AML-193 (cell line): ENCODE data around the gene SRPK2.
A peak's percentile ranks its signal among the peaks of the same experiment; 100 is the strongest.
"Not testable (repeated sequence)": the region's sequence is repeated elsewhere in the genome, so short reads cannot be mapped to it uniquely, and the experiment has no call there.

Experiments
- DNase-seq, 2 experiments: peaks; one replicate each; lab custom pipeline; 2025; lab: John Stamatoyannopoulos, UW

Gene SRPK2

DNA sequence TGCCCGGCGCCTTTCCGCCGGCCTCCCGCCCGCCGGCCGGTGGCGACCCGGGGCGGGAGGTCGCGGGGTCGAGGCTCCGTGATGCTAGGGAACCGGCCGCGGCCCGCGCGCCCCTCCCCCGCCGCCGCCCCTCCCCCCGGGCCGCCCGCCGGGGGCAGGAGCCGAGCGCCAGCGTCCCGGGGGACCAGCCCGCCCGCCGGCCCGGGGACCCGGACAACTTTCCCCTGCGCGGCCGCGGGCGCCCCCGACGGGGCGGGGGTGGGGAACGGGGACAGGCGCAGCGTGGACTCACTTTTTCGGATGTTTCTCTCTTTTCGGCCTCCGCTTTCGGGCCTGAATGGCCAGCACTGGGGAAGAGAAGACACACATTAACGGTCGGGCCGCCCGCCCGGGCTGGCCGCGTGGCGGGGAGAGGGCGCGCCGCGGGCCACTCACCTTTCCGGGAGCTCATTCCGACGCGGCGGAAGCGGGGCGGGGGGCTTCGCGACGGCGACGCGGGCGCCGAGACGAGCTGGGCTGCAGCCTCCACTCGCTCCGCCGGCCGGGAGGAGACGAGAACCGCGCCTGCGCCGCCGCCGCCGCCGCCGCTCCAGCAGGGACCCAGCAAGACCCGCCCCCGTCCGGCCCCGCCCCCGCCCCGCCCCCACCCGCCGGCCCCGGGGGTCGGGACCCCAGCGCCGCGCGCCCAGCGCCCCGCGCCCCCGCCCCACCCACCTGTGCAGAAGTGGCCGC, at the start of gene SRPK2:
SRPK2 (minus strand) TSS at position 566 of the 732 bp plus-strand sequence.
- peak in 1 of 2 experiments; percentile 19 for DNase-seq

GRCh38 chr7:105438254-105438653, 49.5 kb upstream of the SRPK2 start:
- DNase-seq = no peak

DNA sequence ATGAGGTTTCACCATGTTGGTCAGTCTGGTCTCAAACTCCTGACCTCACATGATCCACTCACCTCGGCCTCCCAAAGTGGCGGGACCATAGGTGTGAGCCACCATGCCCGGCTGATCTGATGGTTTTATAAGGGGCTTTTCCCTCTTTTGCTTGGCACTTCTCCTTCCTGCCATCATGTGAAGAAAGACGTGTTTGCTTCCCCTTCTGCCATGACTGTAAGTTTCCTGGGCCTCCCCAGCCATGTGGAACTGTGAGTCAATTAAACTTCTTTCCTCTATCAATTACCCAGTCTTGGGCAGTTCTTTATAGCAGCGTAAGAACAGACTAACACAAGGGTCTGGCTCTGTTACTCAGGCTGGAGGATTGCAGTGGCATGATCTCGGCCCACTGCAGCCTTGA, 48.6 kb upstream of the SRPK2 start:
- not testable (repeated sequence) for DNase-seq

- peak; percentile 3 to 34 for DNase-seq
Measured at GRCh38 chr7:105429746-105430612, 41.3 kb upstream of the SRPK2 start.

DNA sequence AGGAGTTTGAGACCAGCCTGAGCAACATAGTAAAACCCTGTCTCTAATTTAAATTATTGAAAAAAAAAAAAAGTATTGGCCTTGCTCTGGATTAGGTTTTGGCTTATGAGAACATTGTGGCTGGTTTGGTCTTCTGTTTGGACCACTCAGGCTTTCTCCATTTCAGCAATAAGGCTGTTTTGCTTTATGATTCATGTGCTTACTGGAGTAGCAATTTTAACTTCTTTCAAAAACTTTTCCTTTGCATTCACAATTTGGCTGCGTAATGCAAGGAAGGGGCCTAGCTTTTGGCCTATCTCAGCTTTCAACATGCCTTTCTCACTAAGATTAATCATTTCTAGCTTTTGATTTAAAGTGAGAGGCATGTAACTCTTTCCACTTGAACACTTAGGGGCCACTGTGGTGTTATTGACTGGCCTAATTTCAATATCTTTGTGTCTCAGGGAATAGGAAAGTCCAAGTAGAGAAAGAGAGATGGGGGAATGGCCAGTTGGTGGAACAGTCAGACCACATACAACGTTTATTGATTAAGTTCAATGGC, 38.0 kb upstream of the SRPK2 start:
- no peak for DNase-seq

DNA sequence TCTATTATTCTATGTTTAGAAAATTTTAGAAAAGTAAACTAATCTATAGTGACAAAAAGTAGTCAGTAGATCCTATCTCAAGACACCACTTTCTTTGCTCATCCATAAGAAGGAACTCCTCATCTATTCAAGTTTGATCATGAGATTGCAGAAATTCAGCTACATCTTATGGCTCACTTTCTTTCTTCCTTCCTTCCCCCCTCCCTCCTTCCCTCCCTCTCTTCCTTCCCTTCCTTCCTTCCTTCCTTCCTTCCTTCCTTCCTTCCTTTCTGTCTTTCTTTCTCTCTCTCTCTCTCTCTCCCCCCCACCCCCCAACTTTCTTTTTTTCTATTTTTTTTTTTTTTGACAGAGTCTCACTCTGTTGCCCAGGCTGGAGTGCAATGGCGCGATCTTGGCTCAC, 35.3 kb upstream of the SRPK2 start:
- DNase-seq = no peak

GRCh38 chr7:105413887-105414437, 25.2 kb upstream of the SRPK2 start:
- no peak for DNase-seq

DNA sequence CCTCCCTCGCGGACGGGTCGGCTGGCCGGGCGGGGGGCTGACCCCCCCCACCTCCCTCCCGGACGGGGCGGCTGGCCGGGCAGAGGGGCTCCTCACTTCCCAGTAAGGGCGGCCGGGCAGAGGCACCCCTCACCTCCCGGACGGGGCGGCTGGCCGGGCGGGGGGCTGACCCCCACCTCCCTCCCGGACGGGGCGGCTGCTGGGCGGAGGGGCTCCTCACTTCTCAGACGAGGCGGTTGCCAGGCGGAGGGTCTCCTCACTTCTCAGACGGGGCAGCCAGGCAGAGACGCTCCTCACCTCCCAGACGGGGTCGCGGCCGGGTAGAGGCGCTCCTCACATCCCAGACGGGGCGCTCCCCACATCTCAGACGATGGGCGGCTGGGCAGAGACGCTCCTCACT, 22.1 kb upstream of the SRPK2 start:
- not testable (repeated sequence) for DNase-seq

DNA sequence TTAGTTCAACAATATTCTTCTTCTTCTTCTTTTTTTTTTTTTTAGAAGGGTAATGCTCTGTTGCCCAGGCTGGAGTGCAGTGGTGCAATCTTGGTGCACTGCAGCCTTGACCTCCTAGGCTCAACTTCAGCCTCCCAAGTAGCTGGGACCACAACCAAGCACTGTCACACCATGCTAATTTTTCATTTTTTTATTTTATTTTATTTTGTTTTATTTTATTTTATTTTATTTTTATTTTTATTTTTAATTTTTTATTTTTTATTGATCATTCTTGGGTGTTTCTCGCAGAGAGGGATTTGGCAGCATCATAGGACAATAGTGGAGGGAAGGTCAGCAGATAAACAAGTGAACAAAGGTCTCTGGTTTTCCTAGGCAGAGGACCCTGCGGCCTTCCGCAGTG, 21.1 kb upstream of the SRPK2 start:
- not testable (repeated sequence) for DNase-seq

- no peak for DNase-seq
Measured at GRCh38 chr7:105408791-105409410, 20.2 kb upstream of the SRPK2 start.

GRCh38 chr7:105403128-105403527, 14.4 kb upstream of the SRPK2 start:
- no peak for DNase-seq

DNA sequence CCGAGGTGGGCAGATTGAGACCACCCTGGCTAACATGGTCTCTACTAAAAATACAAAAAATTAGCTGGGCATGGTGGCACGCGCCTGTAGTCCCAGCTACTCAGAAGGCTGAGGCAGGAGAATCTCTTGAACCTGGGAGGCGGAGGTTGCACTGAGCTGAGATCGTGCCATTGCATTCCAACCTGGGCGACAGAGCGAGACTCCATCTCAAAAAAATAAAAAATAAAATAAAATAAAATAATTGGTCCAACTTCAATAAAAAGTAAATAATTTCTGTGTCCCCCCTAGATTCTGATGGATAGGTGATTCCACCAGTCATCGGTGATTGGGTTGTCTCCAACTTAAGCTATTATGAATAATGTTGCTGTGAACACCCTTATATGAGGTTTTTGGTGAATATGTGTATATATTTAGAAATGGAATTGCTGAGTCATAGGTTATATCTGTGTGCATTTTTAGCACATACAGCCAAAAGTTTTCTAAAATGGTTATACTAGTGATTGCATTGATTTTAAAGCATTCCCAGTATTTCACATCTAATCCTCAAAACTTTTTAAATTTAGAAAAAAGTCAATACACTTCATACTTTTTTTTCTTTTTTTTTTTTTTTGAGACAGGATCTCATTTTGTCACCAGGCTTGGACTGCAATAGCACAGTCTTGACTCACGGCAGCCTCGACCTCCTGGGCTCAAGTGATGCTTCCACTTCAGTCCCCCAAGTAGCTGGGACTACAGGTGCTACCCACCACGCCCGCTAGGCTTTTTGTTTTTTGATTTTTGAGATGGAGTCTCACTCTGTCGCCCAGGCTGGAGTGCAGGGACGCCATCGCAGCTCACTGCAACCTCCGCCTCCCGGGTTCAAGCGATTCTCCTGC, 13.7 kb upstream of the SRPK2 start:
- no peak for DNase-seq

GRCh38 chr7:105399043-105399725, 10.5 kb upstream of the SRPK2 start:
- DNase-seq = peak in 1 of 2 experiments; percentile 33

GRCh38 chr7:105396566-105396965, 7.8 kb upstream of the SRPK2 start:
- DNase-seq = no peak

DNA sequence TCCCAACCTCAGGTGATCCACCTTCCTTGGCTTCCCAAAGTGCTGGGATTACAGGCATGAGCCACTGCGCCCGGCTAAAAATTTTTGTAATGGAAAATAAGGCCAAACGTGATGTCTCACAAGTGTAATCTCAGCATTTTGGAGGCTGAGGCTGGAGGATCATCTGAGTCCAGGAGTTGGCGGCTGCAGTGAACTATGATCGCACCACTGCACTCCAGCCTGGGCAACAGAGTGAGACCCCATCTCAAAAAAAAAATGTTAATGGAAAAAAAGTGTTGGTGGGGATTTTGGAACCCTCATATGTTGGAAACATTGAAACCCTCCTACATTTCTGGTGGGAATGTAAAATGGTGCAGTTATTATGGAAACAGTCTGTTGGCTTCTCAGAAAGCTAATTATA, 2.7 kb upstream of the SRPK2 start:
- no peak for DNase-seq

GRCh38 chr7:105389889-105390288, 1.2 kb upstream of the SRPK2 start:
- no peak for DNase-seq

DNA sequence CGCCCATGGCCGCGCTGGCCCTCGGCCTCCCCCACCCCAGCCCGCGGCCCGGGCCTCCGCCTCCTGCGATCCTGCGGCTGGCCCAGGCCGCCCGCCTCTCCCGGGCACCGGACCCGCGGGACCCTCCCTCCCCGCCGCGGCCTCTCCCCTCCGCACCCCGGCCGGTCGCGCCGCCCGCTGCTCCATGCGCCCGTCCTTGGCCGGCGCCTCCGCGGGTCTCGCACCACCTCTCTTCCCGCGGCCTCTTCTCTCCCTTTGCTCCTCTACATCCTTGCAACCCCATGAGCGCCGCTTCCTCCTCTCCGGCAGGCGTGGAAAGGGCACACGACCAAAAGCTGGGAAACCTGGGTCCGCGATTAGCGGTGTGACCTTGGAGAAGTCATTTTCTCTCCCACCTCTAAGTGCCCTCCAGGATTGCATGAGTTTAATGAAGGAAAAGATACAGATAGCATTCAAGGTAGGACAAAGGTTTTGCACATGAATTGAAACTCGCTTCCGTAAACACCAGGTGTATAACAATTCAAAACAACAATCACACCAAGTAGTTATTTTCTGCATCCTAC, 448 bp upstream of the SRPK2 start:
- peak in 1 of 2 experiments; percentile 17 for DNase-seq

- DNase-seq = peak in 1 of 2 experiments; percentile 10
Measured at GRCh38 chr7:105387508-105388355, 989 bp downstream of the SRPK2 start.

- no peak for DNase-seq
Measured at GRCh38 chr7:105377903-105378302, 10.8 kb downstream of the SRPK2 start.
